Spleen (tissue), 11 donors: ENCODE results near the gene LRP11. TPM values are rescaled to one million over a fixed set of nuclear protein-coding genes. Genes with fewer than 3 reads are reported as not detected.

Experiments
- DNase-seq: peaks from one replicate; pipeline ENCODE4 v3.0.0-alpha.2; 2020
- H3K27ac ChIP-seq, 8 donors: fragments of 200-600 bp; sonication (generic) in 7 of 8; 1 replicate in 4 of 8; 2 replicates in 4 of 8; pipeline versions ENCODE4 v1.5.0 to v1.8.0; 2016 to 2021; ENCODE audit warnings: inconsistent platforms in 4 of 8, mild to moderate bottlenecking in 4 of 8, moderate library complexity in 1 of 8
- H3K27me3 ChIP-seq, 7 donors: fragments of 200-600 bp; sonication (generic) in 6 of 7; replicated peaks in 1 of 7; 1 replicate in 4 of 7; 2 replicates in 3 of 7; pipeline versions ENCODE4 v1.5.0 to v1.8.0; 2016 to 2021; ENCODE audit warnings: inconsistent platforms in 3 of 7, mild to moderate bottlenecking in 1 of 7
- H3K36me3 ChIP-seq, 6 donors: fragments of 200-600 bp; sonication (generic) in 5 of 6; 1 replicate in 4 of 6; 2 replicates in 2 of 6; pipeline versions ENCODE4 v1.5.0 to v1.8.0; 2016 to 2021; ENCODE audit warnings: inconsistent platforms in 2 of 6
- H3K4me1 ChIP-seq, 6 donors: fragments of 200-600 bp; sonication (generic) in 5 of 6; 1 replicate in 3 of 6; 2 replicates in 3 of 6; pipeline versions ENCODE4 v1.5.0 to v1.8.0; 2016 to 2021; ENCODE audit warnings: inconsistent platforms in 3 of 6
- H3K4me3 ChIP-seq, 8 donors: fragments of 200-600 bp; sonication (generic) in 7 of 8; 1 replicate in 4 of 8; 2 replicates in 4 of 8; pipeline versions ENCODE4 v1.5.0 to v1.8.0; 2016 to 2021; ENCODE audit warnings: inconsistent platforms in 4 of 8, mild to moderate bottlenecking in 4 of 8, moderate library complexity in 2 of 8
- H3K9me3 ChIP-seq, 8 donors: fragments of 200-600 bp; sonication (generic) in 7 of 8; 1 replicate in 4 of 8; 2 replicates in 4 of 8; pipeline versions ENCODE4 v1.5.0 to v1.8.0; 2016 to 2021; ENCODE audit warnings: inconsistent platforms in 4 of 8
- POLR2A ChIP-seq, 3 donors: fragments of 450-650 bp; IDR thresholded peaks; one replicate each; pipeline ENCODE4 v1.5.1; 2017; ENCODE audit warnings: antibody characterized with exemption in 3 of 3, mild to moderate bottlenecking in 1 of 3
- POLR2AphosphoS5 ChIP-seq, 3 donors: sonication (generic); formaldehyde crosslinking; IDR thresholded peaks; one replicate each; pipeline ENCODE4 v1.5.1; 2017; ENCODE audit warnings: antibody characterized with exemption in 3 of 3
- WGBS, 5 donors: extraction: QIAGEN DNeasy Blood & Tissue Kit in 3 of 5; methylation state at CpG; one replicate each; pipeline versions ENCODE4 v1.1.5 to v1.1.7; 2013 to 2018; 5-methylcytosine and 5-hydroxymethylcytosine counted together
- intact Hi-C: fragments of 100-400 bp; cut with DNase I; formaldehyde crosslinking; loops from one replicate; pipeline ENCODE4 v1.15.0; 2023; ENCODE audit warnings: low total_unique reads
- polyA plus RNA-seq, 3 donors: library from polyadenylated mRNA; stranded (reverse); fragments of 200-250 nt; gene quantifications; one replicate each; pipeline ENCODE4 v1.2.1, GENCODE V29; 2013
- total RNA-seq, 7 donors: library from RNA; depleted of rRNA in 3 of 7; stranded (reverse); fragments of >200 nt in 3 of 7; fragmentation: NEBNext Ultra II Directional in 4 of 7; extraction: Animal tissue kit (Norgen Biotek cat#: 25700) in 4 of 7; gene quantifications; one replicate each; pipeline versions ENCODE4 v1.1.0 to v1.2.1, GENCODE V29; 2016 to 2021
- TF ChIP-seq, protein P1 (sequence below), 11 experiments: fragments of 200-600 bp in 7 of 11; fragments of 450-650 bp in 4 of 11; sonication (generic) in 4 of 11; IDR thresholded peaks in 8 of 11; conservative IDR thresholded peaks in 3 of 11; 1 replicate in 7 of 11; 2 replicates in 4 of 11; pipeline versions ENCODE4 v1.4.0 to v1.8.0; 2016 to 2021; ENCODE audit warnings: antibody characterized with exemption in 11 of 11, inconsistent platforms in 4 of 11, mild to moderate bottlenecking in 1 of 11
- donor health status: healthy with polysubstance abuse.
- donor health status: DM: no; HTN: no; CAD: no; lungs with moderate emphysema.
- donor health status: DM: no; HTN: no; CAD: no.
- donor health status: Bipolar disorder and iron deficiency.
- donor health status: healthy.
- donor health status: DM: no; HTN: no; CAD: no.
- donor health status: DM: yes; HTN: yes; CAD: no.

Gene LRP11
- total and polyA plus RNA-seq, 10 donors: 0.65 to 15.0 (median 7.1) TPM

DNA sequence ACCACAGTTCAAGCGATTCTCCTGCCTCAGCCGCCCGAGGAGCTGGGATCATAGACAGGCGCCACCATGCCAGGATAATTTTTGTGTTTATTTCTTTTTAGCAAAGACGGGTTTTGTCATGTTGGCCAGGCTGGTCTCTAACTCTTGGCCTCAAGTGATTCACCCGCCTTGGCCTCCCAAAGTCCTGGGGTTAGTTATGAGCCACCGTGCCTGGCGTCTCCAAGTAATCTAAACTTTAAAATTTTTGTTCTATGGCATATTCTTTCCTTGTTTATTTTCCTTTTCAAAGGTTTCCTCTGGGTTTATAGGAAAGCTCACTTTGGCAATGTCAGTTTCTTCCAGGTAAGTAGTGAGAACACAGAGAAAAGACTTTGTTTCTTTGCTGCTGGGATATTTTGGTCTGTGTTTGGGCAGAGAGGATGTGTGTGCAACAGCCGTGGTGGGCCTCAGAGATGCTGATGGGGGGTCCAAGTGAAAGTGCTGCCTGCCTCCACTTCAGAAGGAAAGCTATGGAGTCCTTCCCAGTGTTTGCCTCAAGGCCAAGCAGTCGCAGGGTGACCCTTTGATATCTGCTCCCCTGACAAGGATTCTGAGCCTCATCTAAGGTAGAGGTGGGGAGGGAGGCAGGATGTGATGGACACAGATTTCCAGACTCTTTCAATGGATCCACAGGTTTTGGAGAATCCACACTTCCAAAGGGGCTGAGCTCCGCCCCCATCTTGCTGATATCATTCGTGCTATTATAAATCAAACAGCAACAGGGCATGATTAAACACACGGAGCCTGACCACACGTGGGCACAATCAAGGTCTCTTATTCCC, 2.3 kb downstream of the LRP11 start:
- intact Hi-C loops: no loop called here

DNA sequence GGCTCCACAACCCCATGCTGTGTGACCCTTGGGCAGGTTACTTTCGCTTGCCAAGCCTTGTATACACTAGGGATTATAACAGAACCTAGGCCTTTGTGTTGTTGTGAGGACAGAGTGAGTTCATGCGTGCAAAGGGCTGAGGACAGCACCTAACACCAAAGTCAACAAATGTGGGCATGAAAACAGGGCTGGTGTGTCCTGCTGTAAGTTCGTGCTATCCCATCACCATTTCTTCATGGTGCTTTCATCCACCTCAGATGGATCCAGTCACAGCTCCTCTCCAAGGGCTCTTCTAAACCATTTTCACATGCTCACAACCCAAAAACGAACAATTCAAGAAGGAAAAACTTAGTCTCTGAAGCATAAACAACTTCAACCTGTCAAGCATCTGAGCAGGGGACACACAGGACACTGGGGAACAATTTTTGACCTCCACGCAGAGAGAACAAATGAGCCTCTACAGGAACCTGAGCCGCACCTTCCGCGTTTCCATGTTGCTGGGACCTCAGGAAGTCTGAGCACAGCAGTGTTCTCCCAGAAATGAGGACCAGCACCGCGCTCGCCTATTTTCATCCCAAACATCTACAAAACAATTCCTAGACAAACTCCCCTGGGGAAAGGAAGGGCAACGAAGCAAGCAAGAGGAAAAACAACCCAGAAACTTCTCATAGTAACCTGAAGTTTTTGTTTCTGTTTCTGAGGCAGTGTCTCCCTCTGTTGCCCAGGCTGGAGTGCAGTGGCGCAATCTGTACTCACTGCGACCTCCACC, 3.1 kb downstream of the LRP11 start:
- peaks cover 0 to 36% (median 0%) of the 10 kb centered on the region in 7 donors for H3K27me3 ChIP-seq
- intact Hi-C loops: no loop called here
- WGBS, 5 donors: 89 to 92% (median 90%) methylated on average over 14 of the region's 14 CpGs
- H3K4me3 ChIP-seq: no peak overlapping the region
- DNase-seq: no peak
- peaks cover 8 to 35% (median 22%) of the 10 kb centered on the region in 6 donors for H3K4me1 ChIP-seq
- TF ChIP-seq POLR2A (IDR thresholded peaks at IDR 0.05) (no peak), POLR2AphosphoS5 (IDR thresholded peaks at IDR 0.05) (no peak)
- TF ChIP-seq, protein P1, sequence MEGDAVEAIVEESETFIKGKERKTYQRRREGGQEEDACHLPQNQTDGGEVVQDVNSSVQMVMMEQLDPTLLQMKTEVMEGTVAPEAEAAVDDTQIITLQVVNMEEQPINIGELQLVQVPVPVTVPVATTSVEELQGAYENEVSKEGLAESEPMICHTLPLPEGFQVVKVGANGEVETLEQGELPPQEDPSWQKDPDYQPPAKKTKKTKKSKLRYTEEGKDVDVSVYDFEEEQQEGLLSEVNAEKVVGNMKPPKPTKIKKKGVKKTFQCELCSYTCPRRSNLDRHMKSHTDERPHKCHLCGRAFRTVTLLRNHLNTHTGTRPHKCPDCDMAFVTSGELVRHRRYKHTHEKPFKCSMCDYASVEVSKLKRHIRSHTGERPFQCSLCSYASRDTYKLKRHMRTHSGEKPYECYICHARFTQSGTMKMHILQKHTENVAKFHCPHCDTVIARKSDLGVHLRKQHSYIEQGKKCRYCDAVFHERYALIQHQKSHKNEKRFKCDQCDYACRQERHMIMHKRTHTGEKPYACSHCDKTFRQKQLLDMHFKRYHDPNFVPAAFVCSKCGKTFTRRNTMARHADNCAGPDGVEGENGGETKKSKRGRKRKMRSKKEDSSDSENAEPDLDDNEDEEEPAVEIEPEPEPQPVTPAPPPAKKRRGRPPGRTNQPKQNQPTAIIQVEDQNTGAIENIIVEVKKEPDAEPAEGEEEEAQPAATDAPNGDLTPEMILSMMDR (IDR thresholded peaks at IDR 0.05 in 8 of 11, conservative IDR thresholded peaks at IDR 0.05 in 3 of 11): no peak
- H3K9me3 ChIP-seq: no peaks in the 10 kb centered on the region
- no peak overlapping the region for H3K27ac ChIP-seq
- no peaks in the 10 kb centered on the region for H3K36me3 ChIP-seq

More for the DNA sequence above, 2.3 kb downstream of the LRP11 start:
- no peak for TF ChIP-seq POLR2A (IDR thresholded peaks at IDR 0.05)
- TF ChIP-seq, protein P1 (IDR thresholded peaks at IDR 0.05 in 8 of 11, conservative IDR thresholded peaks at IDR 0.05 in 3 of 11): no peak
- no peak for TF ChIP-seq POLR2AphosphoS5 (IDR thresholded peaks at IDR 0.05)
- no peak overlapping the region for H3K27ac ChIP-seq
- peaks cover 8 to 35% (median 22%) of the 10 kb centered on the region in 6 donors for H3K4me1 ChIP-seq
- H3K27me3 ChIP-seq: peaks cover 0 to 36% (median 0%) of the 10 kb centered on the region in 7 donors
- no peaks in the 10 kb centered on the region for H3K9me3 ChIP-seq
- H3K4me3 ChIP-seq: no peak overlapping the region
- no peaks in the 10 kb centered on the region for H3K36me3 ChIP-seq
- no peak for DNase-seq
- 86 to 90% (median 87%) methylated on average over 14 of the region's 14 CpGs for WGBS, 5 donors

GRCh38 chr6:149860513-149860833, 3.7 kb downstream of the LRP11 start:
- H3K27me3 ChIP-seq: peaks cover 0 to 36% (median 0%) of the 10 kb centered on the region in 7 donors
- DNase-seq: no peak
- peaks cover 8 to 35% (median 22%) of the 10 kb centered on the region in 6 donors for H3K4me1 ChIP-seq
- TF ChIP-seq, protein P1 (IDR thresholded peaks at IDR 0.05 in 8 of 11, conservative IDR thresholded peaks at IDR 0.05 in 3 of 11): no peak
- no peak for TF ChIP-seq POLR2AphosphoS5 (IDR thresholded peaks at IDR 0.05)
- 94 to 98% (median 96%) methylated on average over 5 of the region's 5 CpGs for WGBS, 5 donors
- H3K9me3 ChIP-seq: no peaks in the 10 kb centered on the region
- H3K27ac ChIP-seq: no peak overlapping the region
- intact Hi-C loops: no loop called here
- H3K4me3 ChIP-seq: no peak overlapping the region
- H3K36me3 ChIP-seq: no peaks in the 10 kb centered on the region

DNA sequence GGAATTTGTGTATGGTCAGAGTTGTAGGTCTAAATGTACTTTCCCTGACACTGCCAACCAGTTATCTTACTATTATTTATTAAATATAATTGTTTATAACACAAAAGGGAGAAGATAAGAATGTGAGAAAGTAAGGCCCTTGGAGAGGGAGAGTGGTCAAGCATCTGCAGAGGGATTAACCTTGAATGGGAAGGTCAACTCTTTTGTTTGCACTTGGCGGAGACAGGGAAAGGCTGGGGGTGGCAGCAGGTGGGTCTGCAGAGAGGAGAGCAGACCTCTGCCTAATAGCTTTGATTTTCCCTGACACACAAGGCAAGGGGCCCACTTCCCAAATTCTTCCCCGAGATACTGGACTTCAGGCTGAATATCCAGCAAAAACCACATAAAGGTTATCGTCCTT, 4.2 kb downstream of the LRP11 start:
- intact Hi-C loops: no loop called here
- TF ChIP-seq POLR2AphosphoS5 (IDR thresholded peaks at IDR 0.05): no peak
- no peak for TF ChIP-seq POLR2A (IDR thresholded peaks at IDR 0.05)
- TF ChIP-seq, protein P1 (IDR thresholded peaks at IDR 0.05 in 8 of 11, conservative IDR thresholded peaks at IDR 0.05 in 3 of 11): no peak
- WGBS, 5 donors: 89 to 97% (median 94%) methylated on average over 3 of the region's 3 CpGs
- Histone ChIP-seq H3K36me3 (no peaks in the 10 kb centered on the region), H3K27ac (no peak overlapping the region), H3K27me3 (peaks cover 0 to 36% (median 0%) of the 10 kb centered on the region in 7 donors), H3K4me1 (peaks cover 6 to 30% (median 20%) of the 10 kb centered on the region in 6 donors), H3K4me3 (no peak overlapping the region), H3K9me3 (no peaks in the 10 kb centered on the region)
- DNase-seq: no peak
